Measurements from ENCODE around the gene BBOX1. TPM values are rescaled to one million over a fixed set of nuclear protein-coding genes. Genes with fewer than 3 reads are reported as not detected.
"Not testable (repeated sequence)": the region's sequence is repeated elsewhere in the genome, so short reads cannot be mapped to it uniquely, and the experiment has no call there.

BBOX1 gene
- total RNA-seq, 1 experiment from 2014 or later = not detected

DNA sequence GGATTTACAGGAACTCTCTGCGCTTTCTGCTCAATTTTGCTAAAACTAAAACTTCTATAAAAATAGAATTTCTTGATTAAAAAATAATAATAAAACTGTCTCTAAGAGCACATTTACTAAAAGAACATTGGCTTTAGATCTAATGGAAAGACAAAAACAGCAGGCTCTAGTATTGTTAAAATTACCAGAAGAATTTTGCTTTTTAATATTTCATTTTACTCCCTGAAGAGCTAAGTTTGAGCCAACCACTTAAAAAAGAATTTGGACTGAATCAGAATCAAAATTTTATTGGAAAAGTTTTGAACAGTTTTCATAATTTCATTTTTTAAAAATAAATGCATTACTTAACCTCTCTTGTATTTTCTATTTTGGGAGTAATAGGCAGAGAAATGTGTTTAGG, 107.3 kb downstream of the BBOX1 start:
- DNase-seq (ENCODE audit: low read depth, low spot score) = no peak
- in situ Hi-C loops (cut with HindIII; ENCODE audit: low pct_unique_long_range_greater_than_20kb, low sequenced_read_pairs) = loop anchor here (25.0 kb wide), 1 partner anchor 386 kb away; no protein-coding TSS in a partner anchor

DNA sequence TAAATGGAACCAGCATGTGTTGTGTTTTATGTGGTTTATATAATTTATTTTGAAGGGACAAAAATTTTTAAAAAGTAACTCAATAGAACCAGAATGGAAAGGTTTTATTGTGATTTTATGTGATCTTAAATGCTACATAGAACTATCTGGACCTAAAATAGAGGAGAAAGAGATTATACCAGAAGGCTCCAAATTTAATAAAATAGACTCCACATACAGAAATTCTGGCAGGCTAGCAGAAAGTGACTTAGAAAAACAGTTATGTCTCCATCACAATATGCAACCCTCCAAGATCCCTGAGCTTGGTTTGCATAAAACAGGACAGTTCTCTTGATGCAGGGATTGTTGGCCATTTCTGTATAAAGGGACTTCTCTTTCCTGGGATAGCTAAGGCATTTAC, 107.9 kb downstream of the BBOX1 start:
- no peak for DNase-seq (ENCODE audit: low read depth, low spot score)
- in situ Hi-C loops (cut with HindIII; ENCODE audit: low pct_unique_long_range_greater_than_20kb, low sequenced_read_pairs) = loop anchor here (25.0 kb wide), 1 partner anchor 386 kb away; no protein-coding TSS in a partner anchor

DNA sequence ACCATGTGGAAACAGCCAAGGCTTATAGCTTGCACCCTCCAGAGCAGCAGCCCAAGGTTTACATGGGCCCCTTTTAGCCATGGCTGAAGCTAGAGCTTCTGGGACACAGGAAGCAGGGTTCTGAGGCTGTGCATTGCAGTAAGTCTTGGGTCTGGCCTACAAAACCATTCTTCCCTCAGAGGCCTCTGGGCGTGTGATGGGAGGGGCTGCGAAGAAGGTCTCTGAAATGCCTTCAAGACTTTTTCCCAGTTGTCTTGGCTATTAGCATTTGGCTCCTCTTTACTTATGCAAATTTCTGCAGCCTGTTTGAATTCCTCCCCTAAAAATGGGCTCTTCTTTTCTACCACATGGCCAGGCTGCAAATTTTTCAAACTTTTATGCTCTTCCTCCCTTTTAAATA, 109.5 kb downstream of the BBOX1 start:
- in situ Hi-C loops (cut with HindIII; ENCODE audit: low pct_unique_long_range_greater_than_20kb, low sequenced_read_pairs) = no loop called here

DNA sequence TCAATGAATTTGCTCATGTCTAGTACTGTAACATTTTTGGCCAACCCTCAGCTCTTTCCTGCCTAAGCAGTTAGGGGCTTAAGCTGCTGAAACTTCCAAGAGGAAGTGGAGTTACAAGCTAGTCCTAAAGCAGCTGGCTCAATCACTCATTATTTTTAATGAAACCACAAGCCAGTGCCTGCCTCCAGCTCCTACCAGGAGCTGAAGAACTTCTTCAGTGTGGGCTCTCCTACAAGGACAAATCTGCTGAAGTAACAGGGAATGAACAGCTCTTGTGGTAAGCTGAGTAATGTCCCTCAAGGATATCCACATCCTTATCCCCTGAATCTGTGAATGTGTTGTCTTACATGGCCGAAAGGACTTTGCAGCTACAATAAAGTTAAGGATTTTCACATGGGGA, 112.5 kb downstream of the BBOX1 start:
- in situ Hi-C loops (cut with HindIII; ENCODE audit: low pct_unique_long_range_greater_than_20kb, low sequenced_read_pairs) = no loop called here

More for the DNA sequence above, 109.5 kb downstream of the BBOX1 start:
- no peak for DNase-seq (ENCODE audit: low read depth, low spot score)

DNA sequence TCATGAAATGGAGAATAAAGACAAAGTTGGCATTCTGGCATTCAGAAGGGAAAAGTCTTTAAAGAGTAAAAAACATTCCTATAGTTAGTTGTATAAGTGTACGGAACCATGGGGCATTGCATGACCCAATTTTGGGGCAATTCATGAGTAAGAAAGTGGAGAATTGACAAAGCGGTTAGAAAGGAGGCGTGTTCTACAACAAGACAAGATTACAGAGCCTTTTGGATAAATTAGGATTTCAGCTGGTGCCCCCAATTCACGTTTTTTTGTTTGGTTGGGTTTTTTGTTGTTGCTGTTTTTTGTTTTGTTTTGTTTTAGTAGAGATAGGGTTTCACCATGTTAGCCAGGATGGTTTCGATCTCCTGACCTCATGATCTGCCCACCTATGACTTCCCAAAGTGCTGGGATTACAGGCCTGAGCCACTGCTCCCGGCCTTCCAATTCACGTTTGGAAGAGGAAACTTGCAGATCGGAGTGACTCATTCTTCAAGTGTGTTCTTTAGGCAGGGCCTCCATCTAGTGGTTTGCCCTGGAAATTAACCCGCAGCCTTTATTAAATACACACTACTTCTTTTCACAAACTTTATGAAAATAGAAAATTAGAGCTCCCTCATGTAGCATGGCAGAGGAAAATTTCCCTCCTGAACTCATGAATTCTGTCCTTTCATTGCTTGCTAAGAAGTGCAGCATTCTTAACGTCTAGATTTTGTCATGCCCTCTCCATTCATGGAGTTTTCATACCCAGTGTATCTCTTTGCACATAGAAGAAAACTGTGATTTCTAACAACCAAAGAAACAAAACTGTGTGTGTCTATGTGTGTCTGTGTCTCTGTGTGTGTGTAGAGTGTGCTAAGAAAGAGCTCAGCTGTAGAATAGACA, 118.1 kb downstream of the BBOX1 start:
- peak; percentile 84 for DNase-seq (ENCODE audit: low read depth, low spot score)
- in situ Hi-C loops (cut with HindIII; ENCODE audit: low pct_unique_long_range_greater_than_20kb, low sequenced_read_pairs) = no loop called here

More for the DNA sequence above, 112.5 kb downstream of the BBOX1 start:
- no peak for DNase-seq (ENCODE audit: low read depth, low spot score)

DNA sequence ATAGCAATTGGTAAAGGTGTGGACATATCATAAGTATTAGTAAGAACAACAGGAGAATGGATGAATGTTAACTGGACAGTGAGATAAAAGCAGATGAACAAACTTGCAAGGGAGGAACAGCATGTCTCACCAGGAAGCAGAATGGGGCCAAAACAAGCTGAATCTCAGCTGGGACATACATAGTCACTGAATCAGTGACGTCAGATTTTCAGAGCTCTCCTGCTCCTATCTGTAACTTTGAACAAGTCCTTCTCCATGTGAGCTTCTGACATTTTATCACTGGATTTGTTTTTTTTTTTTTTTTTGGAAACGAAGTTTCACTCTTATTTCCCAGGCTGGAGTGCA, 118.7 kb downstream of the BBOX1 start:
- DNase-seq (ENCODE audit: low read depth, low spot score) = no peak
- in situ Hi-C loops (cut with HindIII; ENCODE audit: low pct_unique_long_range_greater_than_20kb, low sequenced_read_pairs) = no loop called here

DNA sequence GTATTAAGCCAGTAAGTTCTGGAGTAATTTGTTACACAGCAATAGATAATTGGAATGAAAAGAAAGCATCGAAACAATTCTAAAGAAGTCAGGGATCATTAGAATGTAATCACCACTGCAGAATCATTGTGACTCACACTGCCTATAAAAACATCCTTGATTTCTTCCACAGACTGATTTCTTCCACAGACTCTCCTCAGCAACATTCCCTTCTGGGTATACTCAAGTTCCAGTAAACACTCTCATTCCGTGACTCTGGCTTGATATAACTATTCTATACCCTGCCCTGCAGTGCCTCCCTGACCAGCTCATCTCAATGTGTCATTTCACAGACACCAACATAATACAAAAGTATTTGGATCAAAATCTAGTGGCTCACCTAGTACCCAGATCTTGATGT, 120.5 kb downstream of the BBOX1 start:
- DNase-seq (ENCODE audit: low read depth, low spot score) = no peak
- in situ Hi-C loops (cut with HindIII; ENCODE audit: low pct_unique_long_range_greater_than_20kb, low sequenced_read_pairs) = no loop called here

DNA sequence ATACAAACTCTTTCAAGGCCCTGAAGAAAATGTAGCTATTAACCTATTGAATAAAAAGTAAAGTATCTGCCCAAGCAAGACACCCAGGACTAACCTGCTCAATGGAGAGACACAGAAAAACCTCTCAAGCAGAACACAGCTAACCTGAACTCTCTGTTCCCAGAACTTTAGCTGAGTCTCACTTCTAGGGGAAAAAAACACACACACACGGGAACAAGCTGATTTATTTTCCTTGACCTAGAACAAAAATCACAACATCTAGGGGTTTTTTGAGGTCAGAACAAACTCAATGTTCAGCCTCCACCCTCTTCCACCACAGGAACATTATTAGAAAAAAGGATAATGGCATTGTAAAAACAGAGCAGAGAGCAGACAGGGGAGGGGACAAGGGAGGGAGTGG, 121.6 kb downstream of the BBOX1 start:
- no peak for DNase-seq (ENCODE audit: low read depth, low spot score)
- in situ Hi-C loops (cut with HindIII; ENCODE audit: low pct_unique_long_range_greater_than_20kb, low sequenced_read_pairs) = no loop called here

DNA sequence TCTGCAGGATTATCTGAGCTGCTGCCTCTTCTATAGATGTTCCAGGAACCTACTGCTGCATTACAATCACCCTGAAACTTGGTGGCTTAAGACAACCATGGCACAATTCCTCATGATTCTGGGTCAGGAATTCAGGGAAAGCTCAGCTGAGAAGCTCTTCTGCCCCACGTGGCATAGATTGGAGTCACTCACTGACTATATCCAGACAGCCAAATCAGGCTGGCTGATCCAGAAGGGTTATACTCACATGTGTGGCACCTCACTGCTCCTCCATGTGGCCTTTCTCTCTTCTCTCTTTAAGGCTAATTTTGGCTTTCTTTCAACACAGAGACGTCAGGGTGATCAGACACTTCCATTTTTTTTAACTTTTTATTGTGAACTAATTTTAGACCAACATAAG, 125.5 kb downstream of the BBOX1 start:
- in situ Hi-C loops (cut with HindIII; ENCODE audit: low pct_unique_long_range_greater_than_20kb, low sequenced_read_pairs) = no loop called here
- peak; percentile 28 for DNase-seq (ENCODE audit: low read depth, low spot score)

DNA sequence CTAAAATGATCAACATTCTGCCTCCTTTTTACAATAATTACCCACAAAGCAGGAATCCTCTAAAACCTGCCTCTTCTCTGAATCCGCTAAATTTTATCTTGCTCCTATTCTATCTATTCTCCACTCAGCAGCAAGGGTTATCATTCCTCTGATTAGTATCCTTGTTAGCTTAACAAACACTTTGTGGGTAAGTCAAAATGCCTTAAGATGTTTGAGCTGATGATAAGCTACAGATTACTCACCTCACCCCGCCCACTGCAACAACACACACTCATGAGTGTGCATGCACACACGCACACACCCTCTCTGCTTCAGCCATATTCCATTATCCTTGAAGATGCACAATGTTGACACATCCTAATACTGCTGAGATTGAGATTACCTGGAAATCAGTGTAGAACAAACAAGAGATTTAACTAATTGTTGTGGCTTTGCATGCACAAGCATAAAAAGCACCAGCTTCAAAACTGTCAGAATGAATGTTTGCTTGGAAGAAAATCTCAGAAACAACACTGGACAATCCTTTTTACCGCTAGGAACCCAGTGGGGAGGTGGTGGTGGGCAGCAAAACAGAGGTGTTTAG, 130.9 kb downstream of the BBOX1 start:
- in situ Hi-C loops (cut with HindIII; ENCODE audit: low pct_unique_long_range_greater_than_20kb, low sequenced_read_pairs) = no loop called here
- no peak for DNase-seq (ENCODE audit: low read depth, low spot score)

DNA sequence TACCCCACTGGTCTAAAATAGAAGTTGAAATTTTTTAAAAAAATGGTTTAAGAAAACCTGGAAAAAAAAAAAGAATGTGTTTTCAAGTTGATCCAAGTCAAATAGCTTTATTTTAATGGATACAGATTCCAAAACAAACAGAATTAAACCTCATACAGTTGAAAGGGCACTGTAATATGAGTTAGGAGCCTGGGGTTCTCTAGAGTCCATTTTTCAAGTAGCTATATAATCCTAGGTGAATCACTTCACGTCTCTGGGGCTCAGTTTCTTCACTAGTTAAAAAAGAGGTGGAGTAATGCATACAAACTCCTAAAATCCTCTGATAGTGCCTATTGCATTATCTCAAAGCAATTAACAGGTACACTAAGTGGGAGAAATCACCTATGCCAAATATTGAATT, 132.9 kb downstream of the BBOX1 start:
- no peak for DNase-seq (ENCODE audit: low read depth, low spot score)
- in situ Hi-C loops (cut with HindIII; ENCODE audit: low pct_unique_long_range_greater_than_20kb, low sequenced_read_pairs) = no loop called here

DNA sequence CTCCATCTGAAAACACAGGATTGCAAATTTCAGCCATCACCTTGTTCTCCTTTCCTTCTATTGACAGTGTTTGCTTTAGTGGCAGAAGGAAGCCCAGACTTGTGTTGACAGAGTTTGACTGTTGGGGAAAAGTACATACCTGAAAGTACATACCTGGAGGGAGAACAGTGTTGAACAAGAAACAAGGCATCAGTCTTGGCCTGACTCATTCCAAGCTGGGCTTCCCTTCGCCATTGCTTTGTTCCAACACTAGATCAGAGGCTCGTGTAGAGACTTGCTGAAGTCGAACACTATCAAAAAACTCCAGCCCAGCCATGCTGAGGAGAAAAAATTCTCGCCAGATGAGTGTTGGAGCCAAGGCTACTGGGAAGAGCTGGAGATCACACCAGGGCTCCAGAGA, 133.4 kb downstream of the BBOX1 start:
- no peak for DNase-seq (ENCODE audit: low read depth, low spot score)
- in situ Hi-C loops (cut with HindIII; ENCODE audit: low pct_unique_long_range_greater_than_20kb, low sequenced_read_pairs) = no loop called here

DNA sequence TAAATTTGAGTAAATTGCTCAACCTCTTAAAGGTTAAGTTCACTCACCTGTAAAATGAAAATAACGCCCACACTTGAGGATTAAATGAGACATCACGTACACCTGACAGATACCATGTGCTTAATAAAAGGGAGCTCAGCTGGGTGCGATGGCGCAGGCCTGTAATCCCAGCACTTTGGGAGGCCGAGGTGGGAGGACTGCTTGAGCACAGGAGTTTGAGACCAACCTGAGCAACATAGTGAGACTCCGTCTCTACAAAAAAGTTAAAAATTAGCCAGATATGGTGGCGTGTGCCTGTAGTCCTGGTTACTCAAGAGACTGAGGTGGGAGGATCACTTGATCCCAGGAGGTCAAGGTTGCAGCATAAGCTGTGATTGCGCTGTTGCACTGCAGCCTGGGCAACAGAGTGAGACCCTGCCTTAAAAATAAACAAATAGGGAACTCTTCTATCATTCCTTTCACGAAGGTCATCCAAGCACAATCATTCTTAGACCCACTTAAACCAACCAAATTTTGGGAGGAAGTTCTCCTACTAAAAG, 134.1 kb downstream of the BBOX1 start:
- no peak for DNase-seq (ENCODE audit: low read depth, low spot score)
- in situ Hi-C loops (cut with HindIII; ENCODE audit: low pct_unique_long_range_greater_than_20kb, low sequenced_read_pairs) = no loop called here

DNA sequence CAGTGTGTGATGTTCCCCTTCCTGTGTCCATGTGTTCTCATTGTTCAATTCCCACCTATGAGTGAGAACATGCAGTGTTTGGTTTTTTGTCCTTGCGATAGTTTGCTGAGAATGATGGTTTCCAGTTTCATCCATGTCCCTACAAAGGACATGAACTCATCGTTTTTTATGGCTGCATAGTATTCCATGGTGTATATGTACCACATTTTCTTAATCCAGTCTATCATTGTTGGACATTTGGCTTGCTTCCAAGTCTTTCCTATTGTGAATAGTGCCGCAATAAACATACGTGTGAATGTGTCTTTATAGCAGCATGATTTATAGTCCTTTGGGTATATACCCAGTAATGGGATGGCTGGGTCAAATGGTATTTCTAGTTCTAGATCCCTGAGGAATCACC, 134.9 kb downstream of the BBOX1 start:
- in situ Hi-C loops (cut with HindIII; ENCODE audit: low pct_unique_long_range_greater_than_20kb, low sequenced_read_pairs); DNase-seq (ENCODE audit: low read depth, low spot score): not testable (repeated sequence)

Other genes with a start within 250 kb of the BBOX1 start
- gene FIBIN, start 46.7 kb upstream of the BBOX1 start, total RNA-seq (2014; rRNA removed; shearing (Covaris generic)) = not detected in 2 replicates

All from SK-MEL-5 (cell line).